Astrocyte (in vitro differentiated cells and primary cell): Measurements from ENCODE around the gene THNSL1.

Experiments used
- EZH2 ChIP-seq: IDR thresholded peaks from 2 replicates; pipeline ENCODE4 v1.6.1; 2012; ENCODE audit warnings: mild to moderate bottlenecking, low read length, inconsistent platforms; ENCODE audit not compliant: insufficient read depth
- TF ChIP-seq, protein P1 (sequence below): IDR thresholded peaks from 2 replicates; pipeline ENCODE4 v1.5.1; 2011; ENCODE audit warnings: low read depth, mild to moderate bottlenecking, inconsistent platforms, low read length, moderate library complexity; ENCODE audit not compliant: insufficient read depth

DNA sequence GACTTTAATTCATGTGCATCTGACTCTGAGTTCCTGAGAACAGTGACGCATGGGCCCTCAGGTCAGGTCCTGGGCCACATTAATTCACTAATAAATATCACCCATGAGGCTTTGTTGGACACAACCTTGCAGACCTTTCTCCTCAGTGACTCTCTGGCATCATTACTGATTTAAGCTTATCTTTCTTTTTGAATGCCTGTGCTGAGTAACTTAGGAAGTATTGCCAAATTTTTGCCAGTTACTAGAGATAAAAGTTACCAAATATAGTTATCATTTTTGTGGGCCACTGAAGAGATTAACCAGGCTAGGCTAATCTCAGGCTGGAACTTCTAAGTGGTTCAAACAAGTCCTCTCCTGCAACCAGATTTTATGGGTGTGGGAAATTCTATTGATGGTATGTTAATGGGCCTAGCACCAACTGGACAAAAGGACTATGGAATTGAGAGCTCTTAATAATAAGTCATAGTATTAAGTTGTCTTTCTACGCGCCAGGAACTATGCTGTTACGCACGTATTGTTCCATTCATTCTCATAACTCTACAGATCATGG lies 35.2 kb upstream of the THNSL1 start:
- TF ChIP-seq, protein P1, sequence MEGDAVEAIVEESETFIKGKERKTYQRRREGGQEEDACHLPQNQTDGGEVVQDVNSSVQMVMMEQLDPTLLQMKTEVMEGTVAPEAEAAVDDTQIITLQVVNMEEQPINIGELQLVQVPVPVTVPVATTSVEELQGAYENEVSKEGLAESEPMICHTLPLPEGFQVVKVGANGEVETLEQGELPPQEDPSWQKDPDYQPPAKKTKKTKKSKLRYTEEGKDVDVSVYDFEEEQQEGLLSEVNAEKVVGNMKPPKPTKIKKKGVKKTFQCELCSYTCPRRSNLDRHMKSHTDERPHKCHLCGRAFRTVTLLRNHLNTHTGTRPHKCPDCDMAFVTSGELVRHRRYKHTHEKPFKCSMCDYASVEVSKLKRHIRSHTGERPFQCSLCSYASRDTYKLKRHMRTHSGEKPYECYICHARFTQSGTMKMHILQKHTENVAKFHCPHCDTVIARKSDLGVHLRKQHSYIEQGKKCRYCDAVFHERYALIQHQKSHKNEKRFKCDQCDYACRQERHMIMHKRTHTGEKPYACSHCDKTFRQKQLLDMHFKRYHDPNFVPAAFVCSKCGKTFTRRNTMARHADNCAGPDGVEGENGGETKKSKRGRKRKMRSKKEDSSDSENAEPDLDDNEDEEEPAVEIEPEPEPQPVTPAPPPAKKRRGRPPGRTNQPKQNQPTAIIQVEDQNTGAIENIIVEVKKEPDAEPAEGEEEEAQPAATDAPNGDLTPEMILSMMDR: no peak
- no peak for TF ChIP-seq EZH2
